Measurements from ENCODE around the gene IQCE.

IQCE gene

DNA sequence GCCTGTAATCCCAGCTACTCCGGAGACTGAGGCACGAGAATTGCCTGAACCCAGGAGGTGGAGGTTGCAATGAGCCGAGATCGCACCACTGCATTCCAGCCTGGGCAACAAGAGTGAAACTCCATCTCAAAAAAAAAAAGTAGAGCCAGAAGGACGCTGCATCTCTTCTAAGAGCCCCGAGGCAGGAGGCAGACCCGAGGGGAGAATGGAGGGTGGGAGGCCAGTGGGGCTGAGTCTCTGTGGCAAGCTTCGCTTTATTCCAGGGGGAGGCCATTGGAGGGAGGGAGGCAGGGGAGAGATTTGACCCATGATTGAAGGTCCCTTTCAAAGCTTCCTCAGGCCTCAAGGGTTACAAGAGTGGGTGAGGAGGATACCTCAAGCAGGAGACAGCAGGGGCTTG, 91.7 kb downstream of the IQCE start:
- Histone ChIP-seq H3K4me1 (ENCODE audit: control insufficient read depth, insufficient read depth, low read length) (peaks cover 2% of the 10 kb centered on the region), H3K4me3 (ENCODE audit: insufficient read depth, low read depth, low read length) (no peak overlapping the region), H3K9me3 (ENCODE audit: control insufficient read depth, low read length) (no peaks in the 10 kb centered on the region), H3K27me3 (ENCODE audit: control insufficient read depth, insufficient read depth, low read length, poor library complexity, severe bottlenecking) (no peaks in the 10 kb centered on the region), H3K27ac (ENCODE audit: insufficient read depth, low read depth, low read length, poor library complexity, severe bottlenecking) (no peak overlapping the region), H3K36me3 (ENCODE audit: control insufficient read depth, insufficient read depth, low read length) (peaks cover 6% of the 10 kb centered on the region)
- 91 to 94% methylated on average over 8 of the region's 8 CpGs for WGBS, 2 experiments

DNA sequence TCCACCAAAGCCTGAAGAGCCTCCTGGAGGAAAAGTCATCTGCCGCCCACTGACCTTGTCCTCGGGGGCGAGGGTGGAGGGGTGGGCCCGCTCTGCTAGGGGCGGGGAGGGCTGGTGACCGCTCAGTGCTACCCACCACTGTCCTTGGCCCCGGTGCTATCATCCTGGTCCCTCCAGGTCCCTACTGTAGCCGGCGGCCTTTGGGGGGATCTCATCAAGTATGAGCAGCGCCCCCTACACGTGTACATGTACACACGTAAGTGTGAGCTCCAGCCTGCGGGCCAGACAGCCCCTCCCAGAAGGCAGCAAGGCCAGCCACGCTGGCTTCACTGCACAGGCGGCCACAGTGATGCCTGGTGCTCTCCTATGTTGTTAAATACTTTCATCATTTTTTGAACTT, 92.6 kb downstream of the IQCE start:
- Histone ChIP-seq H3K36me3 (ENCODE audit: control insufficient read depth, insufficient read depth, low read length) (peaks cover 6% of the 10 kb centered on the region), H3K27ac (ENCODE audit: insufficient read depth, low read depth, low read length, poor library complexity, severe bottlenecking) (no peak overlapping the region)
- WGBS, 2 experiments, result 91 to 92% methylated on average over 15 of the region's 15 CpGs

DNA sequence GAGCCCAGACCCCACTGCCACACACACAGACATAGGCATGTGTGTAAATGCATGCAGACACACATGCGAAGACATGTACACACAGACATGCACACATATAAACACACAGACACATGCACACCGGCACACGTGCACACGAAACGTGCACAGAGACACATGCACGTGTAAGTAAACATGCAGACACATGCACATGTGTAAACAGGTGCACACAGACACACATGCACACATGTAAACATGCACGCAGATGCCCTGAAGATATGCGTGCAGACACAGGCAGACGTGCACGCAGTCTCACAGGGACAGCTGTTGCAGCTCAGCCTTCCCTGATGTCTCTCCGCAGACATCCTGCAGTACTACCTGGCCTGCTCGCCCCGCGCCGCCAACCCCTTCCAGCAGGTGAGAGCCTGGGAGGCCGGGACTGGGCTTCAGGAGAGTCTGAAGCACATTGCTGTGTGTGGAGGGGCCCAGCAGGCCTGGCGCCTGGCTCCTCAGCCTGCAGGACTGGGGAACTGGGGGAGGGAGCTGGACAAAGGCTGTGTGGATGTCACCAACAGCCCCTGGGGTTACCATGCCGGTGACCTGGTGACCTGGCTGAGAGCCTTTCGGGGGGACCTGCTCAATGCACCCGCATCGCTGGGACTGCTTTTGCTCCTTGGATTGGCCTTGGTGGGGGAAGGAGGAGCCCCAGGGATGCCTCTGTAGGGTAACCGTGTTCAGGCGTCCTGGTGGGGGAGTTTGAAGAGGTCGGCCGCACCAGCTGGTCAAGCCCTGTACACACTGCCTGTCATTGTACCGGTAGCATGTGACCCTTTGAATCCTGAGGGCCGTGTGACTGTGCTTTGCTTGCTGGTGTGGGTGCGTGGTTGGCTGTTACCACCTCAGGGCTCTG, 93.3 kb downstream of the IQCE start:
- H3K36me3 ChIP-seq (ENCODE audit: control insufficient read depth, insufficient read depth, low read length), result peaks cover 11% of the 10 kb centered on the region
- H3K4me1 ChIP-seq (ENCODE audit: control insufficient read depth, insufficient read depth, low read length), result no peaks in the 10 kb centered on the region
- WGBS, 2 experiments, result 90 to 92% methylated on average over 28 of the region's 28 CpGs
- H3K9me3 ChIP-seq (ENCODE audit: control insufficient read depth, low read length), result no peaks in the 10 kb centered on the region
- H3K4me3 ChIP-seq (ENCODE audit: insufficient read depth, low read depth, low read length), result no peak overlapping the region
- H3K27ac ChIP-seq (ENCODE audit: insufficient read depth, low read depth, low read length, poor library complexity, severe bottlenecking), result no peak overlapping the region
- no peaks in the 10 kb centered on the region for H3K27me3 ChIP-seq (ENCODE audit: control insufficient read depth, insufficient read depth, low read length, poor library complexity, severe bottlenecking)

More for the DNA sequence above, 92.6 kb downstream of the IQCE start:
- H3K27me3 ChIP-seq (ENCODE audit: control insufficient read depth, insufficient read depth, low read length, poor library complexity, severe bottlenecking), result no peaks in the 10 kb centered on the region
- H3K4me1 ChIP-seq (ENCODE audit: control insufficient read depth, insufficient read depth, low read length), result no peaks in the 10 kb centered on the region
- no peaks in the 10 kb centered on the region for H3K9me3 ChIP-seq (ENCODE audit: control insufficient read depth, low read length)
- no peak overlapping the region for H3K4me3 ChIP-seq (ENCODE audit: insufficient read depth, low read depth, low read length)

DNA sequence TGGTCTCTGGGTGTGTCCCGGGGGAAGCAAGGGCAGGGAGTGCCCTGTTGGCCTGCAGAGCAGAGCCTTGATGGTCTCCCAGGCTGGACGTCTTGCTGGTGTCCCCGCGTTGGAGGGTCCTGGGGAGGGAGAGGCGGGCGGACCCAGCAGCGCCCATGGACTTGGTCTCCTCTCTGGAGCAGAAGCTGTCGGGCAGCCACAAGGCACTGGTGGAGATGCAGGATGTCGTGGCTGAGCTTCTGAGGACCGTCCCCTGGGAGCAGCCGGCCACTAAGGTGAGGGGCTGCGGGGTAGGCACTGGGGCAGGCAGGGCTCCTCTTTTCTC, 93.9 kb downstream of the IQCE start:
- Histone ChIP-seq H3K27ac (ENCODE audit: insufficient read depth, low read depth, low read length, poor library complexity, severe bottlenecking) (no peak overlapping the region), H3K4me1 (ENCODE audit: control insufficient read depth, insufficient read depth, low read length) (no peaks in the 10 kb centered on the region), H3K4me3 (ENCODE audit: insufficient read depth, low read depth, low read length) (no peak overlapping the region), H3K27me3 (ENCODE audit: control insufficient read depth, insufficient read depth, low read length, poor library complexity, severe bottlenecking) (no peaks in the 10 kb centered on the region), H3K36me3 (ENCODE audit: control insufficient read depth, insufficient read depth, low read length) (peaks cover 9% of the 10 kb centered on the region), H3K9me3 (ENCODE audit: control insufficient read depth, low read length) (no peaks in the 10 kb centered on the region)
- WGBS, 2 experiments, result 92 to 94% methylated on average over 12 of the region's 12 CpGs

DNA sequence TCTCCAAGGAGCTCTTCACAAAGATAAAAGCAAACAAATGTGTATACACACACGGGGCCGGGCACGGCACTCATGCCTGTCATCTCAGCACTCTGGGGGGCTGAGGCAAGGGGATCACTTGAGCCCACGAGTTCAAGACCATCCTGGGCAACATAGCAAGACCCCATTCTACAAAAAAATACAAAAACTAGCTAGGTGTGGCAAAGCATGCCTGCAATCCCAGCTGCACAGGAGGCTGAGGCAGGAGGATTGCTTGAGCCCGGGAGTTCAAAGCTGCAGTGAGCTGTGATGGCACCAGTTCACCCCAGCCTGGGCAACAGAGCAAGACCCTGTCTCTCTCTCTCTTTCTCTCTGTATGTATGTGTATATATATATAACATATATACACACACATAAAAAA, 95.3 kb downstream of the IQCE start:
- no peak overlapping the region for H3K4me3 ChIP-seq (ENCODE audit: insufficient read depth, low read depth, low read length)
- WGBS, 2 experiments, result 93 to 96% methylated on average over 5 of the region's 5 CpGs
- H3K4me1 ChIP-seq (ENCODE audit: control insufficient read depth, insufficient read depth, low read length), result no peaks in the 10 kb centered on the region
- H3K27ac ChIP-seq (ENCODE audit: insufficient read depth, low read depth, low read length, poor library complexity, severe bottlenecking), result no peak overlapping the region
- H3K36me3 ChIP-seq (ENCODE audit: control insufficient read depth, insufficient read depth, low read length), result peaks cover 13% of the 10 kb centered on the region
- H3K9me3 ChIP-seq (ENCODE audit: control insufficient read depth, low read length), result no peaks in the 10 kb centered on the region
- H3K27me3 ChIP-seq (ENCODE audit: control insufficient read depth, insufficient read depth, low read length, poor library complexity, severe bottlenecking), result no peaks in the 10 kb centered on the region

DNA sequence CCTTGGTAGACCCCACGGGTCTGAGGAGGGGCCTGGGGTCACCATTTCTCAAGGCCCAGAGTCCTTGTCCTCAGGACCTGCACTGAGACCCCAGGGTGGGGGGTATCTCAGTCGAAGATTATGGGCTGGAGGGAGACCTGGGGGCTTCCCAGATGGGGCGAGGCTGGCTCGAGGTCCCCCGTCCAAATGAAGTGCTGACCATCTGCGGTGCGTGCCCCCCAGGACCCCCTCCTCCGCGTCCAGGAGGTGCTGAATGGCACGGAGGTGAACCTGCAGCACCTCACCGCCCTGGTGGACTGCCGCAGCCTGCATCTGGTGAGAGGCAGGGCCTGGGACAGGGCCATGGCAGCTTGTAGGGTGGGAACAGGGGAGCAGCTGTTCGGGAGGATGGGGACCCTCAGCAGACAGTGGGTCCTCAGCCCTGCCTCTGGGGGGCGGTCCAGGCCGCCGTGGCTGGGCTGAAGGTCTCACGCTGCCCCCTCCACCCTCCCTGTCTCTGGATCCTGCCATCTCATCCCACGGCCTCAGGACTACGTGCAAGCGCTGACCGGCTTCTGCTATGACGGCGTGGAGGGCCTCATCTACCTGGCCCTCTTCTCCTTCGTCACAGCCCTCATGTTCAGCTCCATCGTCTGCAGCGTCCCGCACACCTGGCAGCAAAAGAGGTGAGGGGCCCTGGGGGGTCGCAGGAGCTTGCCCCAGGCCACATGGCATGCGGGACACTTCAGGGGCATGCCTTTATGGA, 97.3 kb downstream of the IQCE start:
- Histone ChIP-seq H3K4me3 (ENCODE audit: insufficient read depth, low read depth, low read length) (no peak overlapping the region), H3K36me3 (ENCODE audit: control insufficient read depth, insufficient read depth, low read length) (peaks cover 13% of the 10 kb centered on the region)
- 96 to 97% methylated on average over 29 of the region's 29 CpGs for WGBS, 2 experiments

DNA sequence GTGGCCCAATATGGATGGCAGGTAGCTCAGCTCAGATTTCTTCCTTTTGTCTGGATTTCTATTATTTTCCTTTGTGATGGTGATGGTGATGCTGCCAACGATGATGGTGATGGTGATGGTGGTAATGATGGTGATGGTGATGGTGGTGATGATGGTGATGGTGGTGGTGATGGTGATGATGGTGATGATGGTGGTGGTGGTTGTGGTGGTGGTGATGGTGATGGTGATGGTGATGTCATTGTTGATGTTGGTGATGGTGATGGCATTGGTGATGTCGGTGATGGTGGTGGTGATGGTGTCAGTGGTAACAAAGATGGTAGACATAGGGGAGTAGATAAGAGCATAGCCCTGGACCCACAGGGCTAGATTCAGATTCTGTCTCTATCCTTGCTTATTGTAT, 98.4 kb downstream of the IQCE start:
- H3K27ac ChIP-seq (ENCODE audit: insufficient read depth, low read depth, low read length, poor library complexity, severe bottlenecking), result no peak overlapping the region
- H3K4me3 ChIP-seq (ENCODE audit: insufficient read depth, low read depth, low read length), result no peak overlapping the region
- no peaks in the 10 kb centered on the region for H3K27me3 ChIP-seq (ENCODE audit: control insufficient read depth, insufficient read depth, low read length, poor library complexity, severe bottlenecking)
- peaks cover 13% of the 10 kb centered on the region for H3K36me3 ChIP-seq (ENCODE audit: control insufficient read depth, insufficient read depth, low read length)
- no peaks in the 10 kb centered on the region for H3K9me3 ChIP-seq (ENCODE audit: control insufficient read depth, low read length)
- H3K4me1 ChIP-seq (ENCODE audit: control insufficient read depth, insufficient read depth, low read length), result no peaks in the 10 kb centered on the region
- WGBS, 2 experiments, result 93 to 97% methylated on average over 2 of the region's 2 CpGs

More for the DNA sequence above, 97.3 kb downstream of the IQCE start:
- no peaks in the 10 kb centered on the region for H3K4me1 ChIP-seq (ENCODE audit: control insufficient read depth, insufficient read depth, low read length)
- no peaks in the 10 kb centered on the region for H3K27me3 ChIP-seq (ENCODE audit: control insufficient read depth, insufficient read depth, low read length, poor library complexity, severe bottlenecking)
- H3K27ac ChIP-seq (ENCODE audit: insufficient read depth, low read depth, low read length, poor library complexity, severe bottlenecking), result no peak overlapping the region
- no peaks in the 10 kb centered on the region for H3K9me3 ChIP-seq (ENCODE audit: control insufficient read depth, low read length)

- H3K27me3 ChIP-seq (ENCODE audit: control insufficient read depth, insufficient read depth, low read length, poor library complexity, severe bottlenecking), result no peaks in the 10 kb centered on the region
- no peaks in the 10 kb centered on the region for H3K4me1 ChIP-seq (ENCODE audit: control insufficient read depth, insufficient read depth, low read length)
- H3K27ac ChIP-seq (ENCODE audit: insufficient read depth, low read depth, low read length, poor library complexity, severe bottlenecking), result no peak overlapping the region
- no peaks in the 10 kb centered on the region for H3K9me3 ChIP-seq (ENCODE audit: control insufficient read depth, low read length)
- H3K4me3 ChIP-seq (ENCODE audit: insufficient read depth, low read depth, low read length), result no peak overlapping the region
- 95 to 96% methylated on average over 33 of the region's 33 CpGs for WGBS, 2 experiments
- peaks cover 13% of the 10 kb centered on the region for H3K36me3 ChIP-seq (ENCODE audit: control insufficient read depth, insufficient read depth, low read length)
Measured at GRCh38 chr7:2657920-2658671, 99.3 kb downstream of the IQCE start.

GRCh38 chr7:2658941-2659340, 100.2 kb downstream of the IQCE start:
- H3K27ac ChIP-seq (ENCODE audit: insufficient read depth, low read depth, low read length, poor library complexity, severe bottlenecking), result peak overlapping the region; percentile 36
- H3K9me3 ChIP-seq (ENCODE audit: control insufficient read depth, low read length), result no peaks in the 10 kb centered on the region
- WGBS, 2 experiments, result 92 to 95% methylated on average over 15 of the region's 15 CpGs
- H3K4me1 ChIP-seq (ENCODE audit: control insufficient read depth, insufficient read depth, low read length), result no peaks in the 10 kb centered on the region
- H3K27me3 ChIP-seq (ENCODE audit: control insufficient read depth, insufficient read depth, low read length, poor library complexity, severe bottlenecking), result no peaks in the 10 kb centered on the region
- no peak overlapping the region for H3K4me3 ChIP-seq (ENCODE audit: insufficient read depth, low read depth, low read length)
- H3K36me3 ChIP-seq (ENCODE audit: control insufficient read depth, insufficient read depth, low read length), result peaks cover 13% of the 10 kb centered on the region

All from ectodermal cell (in vitro differentiated cells).